Activated gamma-delta T cell treated with anti-CD3 and anti-CD28 coated beads, Interleukin-2, amount 50 U/mL, for 16 hours (primary cell): ENCODE data around the gene UIMC1.

Experiments used
- DNase-seq: peaks from one replicate; pipeline ENCODE4 v3.0.0-alpha.2; 2020; ENCODE audit warnings: low read depth

Gene UIMC1

GRCh38 chr5:176902102-176902814, 104.3 kb downstream of the UIMC1 start:
- DNase-seq = no peak

DNA sequence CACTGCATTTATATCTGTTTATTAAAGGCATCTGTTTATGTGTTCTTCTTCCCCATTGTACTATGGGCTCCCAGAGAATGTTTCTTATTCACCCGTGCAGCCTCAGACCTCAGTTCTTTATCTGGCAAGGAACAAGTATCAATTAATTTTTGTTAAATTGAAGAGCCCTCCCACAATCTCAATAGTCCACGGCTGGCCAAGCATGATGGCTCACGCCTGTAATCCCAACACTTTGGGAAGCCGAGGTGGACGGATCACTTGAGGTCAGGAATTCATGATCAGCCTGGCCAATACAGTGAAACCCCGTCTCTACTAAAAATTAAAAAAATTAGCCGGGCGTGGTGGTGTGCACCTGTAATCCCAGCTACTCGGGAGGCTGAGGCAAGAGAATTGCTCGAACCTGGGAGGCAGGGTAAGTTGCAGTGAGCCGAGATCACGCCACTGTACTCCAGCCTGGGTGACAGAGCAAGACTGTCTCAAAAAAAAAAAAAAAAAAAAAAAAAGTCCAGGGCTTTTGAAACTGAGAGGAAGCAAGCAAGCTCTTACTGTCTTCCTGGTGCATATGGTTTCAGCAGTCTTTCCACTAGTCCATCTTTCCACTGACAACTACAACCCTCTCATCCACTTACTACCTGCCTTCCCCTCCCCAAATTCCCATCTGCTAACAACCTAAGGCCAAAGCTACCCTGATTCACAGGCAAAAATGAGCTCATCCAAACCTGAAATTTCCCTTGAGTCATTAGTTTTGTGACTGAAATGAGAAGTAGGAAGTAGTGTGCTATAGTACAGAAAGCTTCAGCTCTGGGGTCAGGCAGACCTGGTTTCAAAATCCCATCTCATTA, 105.1 kb downstream of the UIMC1 start:
- DNase-seq = no peak

DNA sequence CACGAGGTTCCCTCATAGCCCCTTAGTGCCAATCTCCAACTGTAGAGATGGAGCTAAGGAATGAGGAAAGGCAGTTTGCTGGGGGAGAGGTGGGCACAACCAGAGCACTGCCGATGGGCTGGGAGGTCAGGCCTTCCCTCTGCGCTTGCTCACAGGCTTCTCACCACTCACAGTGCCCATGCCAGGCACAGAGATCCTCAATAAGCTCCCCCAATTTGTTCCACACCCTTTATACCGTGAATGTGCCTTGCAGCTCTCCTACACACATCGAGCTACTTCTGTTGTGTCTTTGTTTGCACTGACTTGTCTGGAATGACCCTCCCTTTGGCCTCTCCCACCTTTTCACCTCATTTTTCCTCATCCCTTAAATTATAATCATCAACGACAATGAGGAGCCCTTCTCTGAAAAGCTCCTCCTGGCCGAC, 105.8 kb downstream of the UIMC1 start:
- no peak for DNase-seq

DNA sequence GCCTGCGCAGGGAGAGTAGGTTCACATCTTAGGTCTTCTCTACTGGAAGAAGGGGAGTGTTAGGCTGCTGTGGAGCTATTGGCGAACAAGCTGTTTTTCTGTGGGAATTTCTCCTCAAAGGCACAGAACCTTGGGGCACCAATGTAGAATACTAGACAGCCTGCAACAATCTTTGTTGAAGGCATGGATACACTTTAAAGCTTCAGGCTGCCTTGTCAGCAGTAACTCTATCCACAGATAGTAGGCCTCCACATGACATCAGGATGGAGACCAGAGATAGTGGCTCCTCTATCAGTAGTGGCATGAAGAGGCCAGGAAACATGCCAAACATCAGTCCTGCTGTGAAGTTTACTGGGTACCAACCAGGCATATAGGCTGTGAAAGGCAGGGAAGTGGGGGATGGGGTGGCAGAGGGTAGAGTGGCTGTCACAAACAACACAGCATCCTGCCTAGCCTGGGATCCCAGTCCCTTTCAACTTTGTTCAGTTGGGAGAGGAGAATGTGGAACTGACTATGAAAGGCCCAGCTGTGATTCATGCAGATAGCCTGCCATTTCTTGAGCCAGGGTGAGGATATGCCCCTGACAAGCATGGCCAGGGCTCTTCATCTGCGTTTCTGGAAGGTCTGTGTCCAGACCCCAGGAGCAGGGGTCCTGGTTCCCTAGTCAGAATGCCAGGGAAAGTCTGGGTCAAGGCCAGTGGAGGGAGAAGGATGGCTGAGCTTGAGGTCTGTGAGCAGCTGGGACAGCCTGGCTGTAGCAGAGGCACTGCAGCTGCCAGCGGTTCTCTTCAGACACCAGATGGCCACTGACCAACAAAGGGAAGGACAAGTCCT, 106.4 kb downstream of the UIMC1 start:
- no peak for DNase-seq

DNA sequence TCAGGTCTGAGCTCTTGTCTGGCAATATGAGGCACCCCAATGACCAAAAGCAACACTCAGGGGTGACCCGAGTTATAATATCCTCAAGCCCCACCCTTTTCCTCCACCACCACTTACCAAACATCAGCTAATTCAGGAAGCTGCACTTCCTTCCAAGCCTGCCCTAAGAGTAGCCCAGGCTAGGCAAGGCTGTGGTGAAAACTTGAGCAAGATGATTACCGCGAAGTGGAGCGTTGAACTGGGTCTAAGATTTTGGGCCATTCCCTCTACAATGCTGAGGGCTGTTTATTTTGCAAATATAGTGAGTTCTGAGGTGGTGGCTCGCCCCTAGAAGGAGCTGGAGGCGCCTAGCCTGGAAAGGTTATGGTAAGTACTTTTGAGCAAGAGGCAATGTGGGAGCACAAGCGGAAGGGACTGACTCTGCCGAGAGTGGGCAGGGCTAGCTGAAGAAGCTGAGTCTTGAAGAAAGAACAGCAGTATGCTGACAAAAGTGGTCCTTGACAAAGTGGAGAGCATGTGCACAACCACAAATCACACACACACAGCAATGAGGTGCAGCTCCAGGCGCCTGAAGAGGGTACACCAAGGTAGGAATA, 107.2 kb downstream of the UIMC1 start, which contains the start of gene HK3:
Gene HK3, minus strand, starts transcription at position 51 of the 596 bp plus-strand sequence. CDS start 3,187 bp downstream, outside the sequence.
- no peak for DNase-seq

DNA sequence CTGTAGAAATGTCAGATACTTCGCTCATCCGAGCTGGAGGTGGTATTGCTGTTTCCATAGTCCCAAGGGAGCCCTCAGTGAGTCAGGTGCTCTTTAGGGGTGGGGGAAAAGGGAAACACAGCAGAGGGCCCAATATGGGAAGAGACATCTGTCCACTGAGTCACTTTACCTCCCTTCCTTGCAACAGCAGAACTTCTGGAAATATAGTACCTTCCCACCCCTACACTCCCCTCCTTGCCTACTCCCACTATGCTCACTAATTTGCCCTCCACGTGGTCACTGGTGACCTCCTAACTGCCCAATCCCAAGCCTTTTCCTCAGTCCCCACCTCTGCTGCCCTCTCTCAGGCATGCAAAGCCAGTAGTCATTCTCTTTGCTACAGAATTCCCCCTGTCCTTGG, 109.3 kb downstream of the UIMC1 start:
- no peak for DNase-seq

DNA sequence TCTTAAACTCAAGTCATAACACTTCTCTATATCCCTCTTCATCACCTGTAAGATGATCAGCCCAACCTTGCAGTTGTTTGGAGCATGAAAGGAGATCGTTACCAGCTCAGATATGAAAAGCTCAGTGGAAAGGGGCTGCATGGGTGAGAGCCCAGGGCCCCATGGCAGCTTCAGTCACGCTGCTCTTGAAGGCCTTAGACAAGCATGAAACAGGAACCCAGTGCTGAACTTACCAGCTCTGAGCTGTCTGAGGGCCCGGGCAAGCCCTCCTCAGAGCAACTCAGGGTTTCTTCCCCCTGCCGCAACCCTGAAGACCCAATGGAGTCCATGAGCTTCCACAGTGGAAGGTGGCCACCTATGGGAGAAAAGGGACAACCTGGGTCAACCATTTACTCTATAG, 110.7 kb downstream of the UIMC1 start:
- no peak for DNase-seq

- no peak for DNase-seq
These were observed 112.3 kb downstream of the UIMC1 start for GRCh38 chr5:176894298-176894697.

- DNase-seq = no peak
These were observed 113.9 kb downstream of the UIMC1 start for GRCh38 chr5:176892663-176893062.

- no peak for DNase-seq
These were observed 115.1 kb downstream of the UIMC1 start for GRCh38 chr5:176891331-176891958.

DNA sequence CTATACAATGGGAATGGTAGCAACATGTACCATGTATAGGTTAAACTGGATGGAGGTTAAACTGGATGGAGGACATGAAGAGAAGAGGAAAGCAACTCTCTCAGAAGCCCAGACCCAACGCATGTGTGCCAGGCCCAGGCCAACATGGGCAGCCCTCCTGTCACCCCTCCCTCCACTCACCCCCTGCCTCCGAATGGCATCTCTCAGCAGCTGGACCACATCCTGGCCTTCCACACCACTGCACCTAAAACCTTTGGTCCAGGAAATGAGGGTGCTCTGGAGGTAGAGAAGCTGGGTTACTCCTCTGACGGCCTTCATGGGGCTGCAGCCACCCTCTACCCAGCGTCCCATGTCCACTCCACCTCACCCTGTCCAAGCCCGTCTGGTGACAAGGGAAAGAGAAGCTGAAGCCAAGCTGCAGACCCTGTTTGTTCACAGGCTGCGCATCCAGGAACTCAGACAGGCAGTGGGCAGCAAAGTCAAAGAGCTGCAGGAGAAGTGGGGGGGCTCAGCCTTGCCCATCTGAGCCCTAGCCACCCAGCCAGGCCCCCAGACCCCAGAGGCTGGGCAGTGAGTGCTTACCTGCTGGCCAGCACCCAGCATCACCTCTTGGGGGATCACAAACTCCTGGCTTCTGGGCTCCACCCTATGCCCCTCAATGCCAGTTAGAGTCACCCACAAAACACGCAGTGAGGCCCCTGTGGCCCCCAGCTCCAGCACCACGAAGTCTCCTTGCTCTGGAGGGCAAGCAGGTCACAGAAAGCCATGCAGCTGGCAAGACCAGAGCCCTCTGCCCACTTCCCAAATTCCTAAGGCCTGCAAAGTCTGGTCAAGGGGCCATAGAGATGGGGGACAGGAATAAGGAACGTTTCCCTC, 115.9 kb downstream of the UIMC1 start:
- DNase-seq = no peak

- DNase-seq = no peak
These were observed 117.0 kb downstream of the UIMC1 start for GRCh38 chr5:176889321-176890280.

- DNase-seq = no peak
These were observed 117.8 kb downstream of the UIMC1 start for GRCh38 chr5:176888865-176889165.

DNA sequence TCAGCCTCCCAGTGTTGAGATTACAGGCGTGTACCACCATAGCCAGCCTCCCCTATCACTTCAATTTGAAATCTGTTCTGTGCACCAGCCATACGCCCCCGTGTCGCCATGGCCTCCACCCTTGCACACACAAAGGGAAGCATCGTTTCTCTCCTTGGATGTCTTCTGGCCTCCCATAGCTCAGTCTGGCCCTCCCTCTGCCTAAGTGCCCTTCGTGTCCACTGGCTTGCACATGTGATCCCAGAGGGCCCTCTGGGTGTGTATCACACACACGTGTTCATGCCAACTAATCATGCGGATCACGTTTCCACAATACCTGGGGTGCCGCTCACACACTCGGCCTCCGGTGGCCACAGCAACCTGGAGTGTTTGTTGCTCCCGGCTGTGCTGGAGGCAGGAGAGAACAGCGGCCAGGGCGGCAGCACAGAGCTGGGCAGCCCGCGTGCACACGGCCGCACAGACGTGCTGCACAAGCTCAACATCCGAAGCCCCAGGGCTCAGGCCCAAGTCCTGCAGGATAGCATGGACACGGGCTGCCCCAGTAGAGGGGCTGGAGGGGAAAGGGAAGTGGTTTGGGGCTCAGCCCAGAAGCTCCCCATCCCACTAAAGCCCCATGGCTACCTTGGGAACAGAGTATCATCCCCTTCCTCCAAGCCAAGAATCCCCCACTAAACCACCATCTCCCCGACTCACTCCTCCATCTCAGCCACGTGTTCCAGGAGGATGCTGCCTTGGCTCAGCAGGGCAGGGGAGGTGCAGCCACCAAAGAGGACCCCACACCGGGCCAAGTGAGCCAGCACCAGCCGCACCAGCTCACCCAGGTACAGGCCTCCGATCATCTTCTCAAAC, 118.3 kb downstream of the UIMC1 start:
- no peak for DNase-seq

GRCh38 chr5:176887252-176887849, 119.2 kb downstream of the UIMC1 start:
- no peak for DNase-seq

DNA sequence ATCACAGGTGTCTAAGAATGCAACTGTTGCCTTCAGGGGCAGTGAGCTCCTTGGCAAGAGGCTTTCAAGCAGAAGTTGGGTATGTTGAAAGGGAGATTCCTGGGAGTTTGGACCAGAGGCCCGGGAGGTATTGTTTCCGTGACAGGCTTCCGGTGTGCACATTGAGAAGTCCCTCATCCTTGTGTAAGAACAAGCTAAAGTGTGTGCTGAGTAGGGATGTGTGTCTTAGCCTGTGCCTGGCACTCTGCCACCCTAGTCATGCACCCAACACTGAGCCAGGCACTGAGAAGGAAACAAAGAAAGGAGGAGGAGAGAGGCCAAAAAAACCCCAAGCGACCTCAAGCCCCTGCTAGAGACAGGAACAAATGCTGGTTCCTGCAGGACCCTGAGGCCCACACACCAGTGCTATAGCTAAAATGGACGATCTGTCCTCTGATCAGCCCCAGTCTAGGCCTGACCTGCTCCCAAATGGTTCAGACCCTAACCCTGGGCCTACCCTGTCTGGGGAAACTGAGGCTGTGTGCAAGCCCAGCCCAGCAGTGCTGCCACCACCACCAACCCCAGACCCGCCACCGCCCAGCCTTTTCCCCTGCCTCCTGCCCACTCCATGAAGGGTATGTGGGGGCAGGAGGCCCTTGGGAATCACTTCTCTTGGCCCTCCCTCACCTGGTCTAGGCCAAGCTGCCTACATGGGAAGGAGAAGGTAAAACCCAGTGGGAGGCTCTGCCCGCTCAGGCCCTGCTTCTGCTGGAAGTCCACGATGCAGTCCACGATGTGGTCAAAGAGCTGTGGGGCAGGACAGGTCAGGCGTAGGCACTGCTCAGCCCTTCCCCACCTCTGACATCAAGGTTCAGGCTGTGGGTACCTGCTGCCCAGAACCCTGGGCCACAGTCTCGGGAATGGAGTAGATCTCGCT, 120.0 kb downstream of the UIMC1 start:
- no peak for DNase-seq

DNA sequence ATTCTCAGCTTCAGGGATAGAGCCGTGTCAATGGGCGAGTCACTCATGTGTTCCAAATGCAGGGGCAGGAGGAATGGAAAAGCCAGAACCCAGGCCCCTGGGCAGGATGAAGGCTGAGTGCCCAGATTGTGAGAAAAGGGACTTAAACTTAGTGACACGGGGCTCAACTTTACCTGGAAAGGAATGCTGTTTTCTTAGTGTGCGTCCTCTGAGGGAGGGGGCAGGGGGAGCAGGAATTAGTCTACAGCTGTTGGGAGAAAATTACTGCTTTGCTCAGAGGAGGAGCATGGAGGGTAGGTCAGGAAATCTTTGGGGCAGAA, 122.0 kb downstream of the UIMC1 start:
- no peak for DNase-seq
